H1 (cell line): ENCODE results near the gene SLC12A6. TPM values are rescaled to one million over a fixed set of nuclear protein-coding genes. Genes with fewer than 3 reads are reported as not detected.

Experiments used
- BRCA1 ChIP-seq: IDR thresholded peaks from 2 replicates; pipeline ENCODE4 v1.6.1; 2012; ENCODE audit warnings: low read depth, low read length, improper control_type of control experiment
- CTCF ChIP-seq, 3 experiments: IDR thresholded peaks; 1 replicate in 2 of 3; 2 replicates in 1 of 3; pipeline versions ENCODE4 v1.5.1 to v1.6.1; 2011; ENCODE audit warnings: low read length in 3 of 3, mild to moderate bottlenecking in 3 of 3, inconsistent platforms in 2 of 3, low read depth in 1 of 3, moderate library complexity in 1 of 3; ENCODE audit not compliant: insufficient read depth in 1 of 3; ENCODE audit errors: control extremely low read depth in 1 of 3
- EGR1 ChIP-seq: IDR thresholded peaks from 2 replicates; pipeline ENCODE4 v1.6.1; 2011; ENCODE audit warnings: low read depth, low read length, borderline replicate concordance
- EP300 ChIP-seq, 2 experiments: IDR thresholded peaks; 1 replicate in 1 of 2; 2 replicates in 1 of 2; pipeline ENCODE4 v1.6.1; 2011 to 2012; ENCODE audit warnings: low read depth in 2 of 2, low read length in 2 of 2, mild to moderate bottlenecking in 2 of 2, borderline replicate concordance in 1 of 2, inconsistent platforms in 1 of 2, moderate library complexity in 1 of 2
- FOSL1 ChIP-seq: IDR thresholded peaks from 2 replicates; pipeline ENCODE4 v1.6.1; 2011; ENCODE audit warnings: mild to moderate bottlenecking, low read depth, low read length, moderate library complexity; ENCODE audit not compliant: insufficient read depth
- HDAC2 ChIP-seq, 2 experiments: fragments of 300-600 bp in 1 of 2; sonication (generic) in 1 of 2; IDR thresholded peaks; 2 replicates each; pipeline ENCODE4 v1.6.1; 2011 to 2012; ENCODE audit warnings: low read depth in 2 of 2, low read length in 2 of 2, mild to moderate bottlenecking in 2 of 2, moderate library complexity in 2 of 2, borderline replicate concordance in 1 of 2, inconsistent platforms in 1 of 2
- KDM4A ChIP-seq: IDR thresholded peaks from one replicate; pipeline ENCODE4 v1.7.1; 2012; ENCODE audit warnings: low read depth, mild to moderate bottlenecking, moderate library complexity, low read length, inconsistent platforms; ENCODE audit not compliant: severe bottlenecking
- MAFK ChIP-seq: IDR thresholded peaks from 2 replicates; pipeline ENCODE4 v1.6.1; 2012; ENCODE audit warnings: low read depth, mild to moderate bottlenecking, improper control_type of control experiment, low read length
- MAX ChIP-seq: IDR thresholded peaks from 2 replicates; pipeline ENCODE4 v1.6.1; 2012; ENCODE audit warnings: inconsistent platforms
- PHF8 ChIP-seq: fragments of 200-600 bp; sonication (generic); conservative IDR thresholded peaks from 2 replicates; pipeline ENCODE4 v1.7.1; 2012; ENCODE audit warnings: low read depth, mild to moderate bottlenecking, inconsistent platforms, low read length, moderate library complexity
- POLR2A ChIP-seq, 2 experiments: IDR thresholded peaks; 1 replicate in 1 of 2; 2 replicates in 1 of 2; pipeline ENCODE4 v1.6.1; 2011; ENCODE audit warnings: low read depth in 2 of 2, low read length in 2 of 2, mild to moderate bottlenecking in 2 of 2; ENCODE audit errors: control extremely low read depth in 1 of 2
- POU5F1 ChIP-seq: IDR thresholded peaks from 2 replicates; pipeline ENCODE4 v1.6.1; 2011; ENCODE audit warnings: low read depth, mild to moderate bottlenecking, low read length, moderate library complexity
- RBBP5 ChIP-seq: IDR thresholded peaks from 2 replicates; pipeline ENCODE4 v1.7.1; 2012; ENCODE audit warnings: low read depth, mild to moderate bottlenecking, inconsistent platforms, low read length, moderate library complexity, borderline replicate concordance
- SAP30 ChIP-seq: fragments of 300-600 bp; sonication (generic); IDR thresholded peaks from 2 replicates; pipeline ENCODE4 v1.7.1; 2012; ENCODE audit warnings: low read length, moderate library complexity, mild to moderate bottlenecking, inconsistent platforms; ENCODE audit not compliant: insufficient read depth, insufficient replicate concordance
- SIN3A ChIP-seq, 2 experiments: IDR thresholded peaks in 1 of 2; conservative IDR thresholded peaks in 1 of 2; 2 replicates each; pipeline ENCODE4 v1.6.1; 2011 to 2012; ENCODE audit warnings: low read length in 2 of 2, improper control_type of control experiment in 1 of 2, low read depth in 1 of 2, mild to moderate bottlenecking in 1 of 2
- SIRT6 ChIP-seq: IDR thresholded peaks from one replicate; pipeline ENCODE4 v1.7.1; 2012; ENCODE audit warnings: low read length, inconsistent platforms
- SP4 ChIP-seq: IDR thresholded peaks from 2 replicates; pipeline ENCODE4 v1.6.1; 2012; ENCODE audit warnings: low read length, inconsistent platforms
- SRF ChIP-seq: IDR thresholded peaks from 2 replicates; pipeline ENCODE4 v1.6.1; 2011; ENCODE audit warnings: mild to moderate bottlenecking, low read depth, low read length, moderate library complexity
- SUZ12 ChIP-seq: fragments of 200-600 bp; sonication (generic); IDR thresholded peaks from 2 replicates; pipeline ENCODE4 v1.6.1; 2012; ENCODE audit warnings: mild to moderate bottlenecking, inconsistent platforms, low read length, moderate library complexity, mixed read lengths
- TAF1 ChIP-seq: IDR thresholded peaks from 2 replicates; pipeline ENCODE4 v1.6.1; 2011; ENCODE audit warnings: mild to moderate bottlenecking, low read depth, low read length
- polyA plus RNA-seq, 7 experiments: library from polyadenylated mRNA; depleted of rRNA in 3 of 7; stranded (reverse) in 5 of 7; unstranded in 2 of 7; fragments of >200 nt in 5 of 7; fragments of 200-250 nt in 2 of 7; gene quantifications; 1 replicate in 5 of 7; 2 replicates in 1 of 7; 4 replicates in 1 of 7; pipeline versions ENCODE4 v1.2.1 to v1.2.3, GENCODE V29; 2011 to 2013; ENCODE audit warnings: missing spikeins in 2 of 7, mixed read lengths in 2 of 7
- total RNA-seq: library from RNA; stranded (reverse); fragmentation: NEBNext Ultra II Directional; extraction: Animal tissue kit (Norgen Biotek cat#: 25700); gene quantifications from 2 replicates; pipeline ENCODE4 v1.2.1, GENCODE V29; 2021

The SLC12A6 gene
- total and polyA plus RNA-seq, 2 of the 8 experiments (the other 6 are each of a cell fraction or from before 2014, with no cell fraction given): 9.2 to 11.1 TPM

- TF ChIP-seq TAF1 (peak; percentile 92), SIN3A (conservative IDR thresholded peaks at IDR 0.05 in 1 of 2, IDR thresholded peaks at IDR 0.05 in 1 of 2; ENCODE audit: low read depth in 1 of 2, low read length in 2 of 2) (peak in 1 of 2 experiments; percentile 24; a peak in 2 of 4 replicates), MAX (peak; percentile 81), EP300 (IDR thresholded peaks at IDR 0.05; ENCODE audit: borderline replicate concordance in 1 of 2, low read depth in 2 of 2, low read length in 2 of 2) (0 out of 3 replicates have a peak, but pooled peaks of 1 of the 2 experiments have one; percentile 26), EGR1 (peak; percentile 47; the same call in 1 of the 2 replicates), POU5F1 (no peak), BRCA1 (no peak), SUZ12 (no peak), FOSL1 (no peak), PHF8 (peak; percentile 90), RBBP5 (no peak), POLR2A (IDR thresholded peaks at IDR 0.05; ENCODE audit: control extremely low read depth in 1 of 2, low read depth in 2 of 2, low read length in 2 of 2) (peak; percentile 82 to 93), SAP30 (no peak), SRF (no peak), SP4 (no peak), CTCF (IDR thresholded peaks at IDR 0.05; ENCODE audit: control extremely low read depth in 1 of 3, insufficient read depth in 1 of 3, low read depth in 1 of 3, low read length in 3 of 3) (peak; percentile 71 to 87 (median 72)), MAFK (no peak), HDAC2 (IDR thresholded peaks at IDR 0.05; ENCODE audit: borderline replicate concordance in 1 of 2, low read depth in 2 of 2, low read length in 2 of 2) (no peak), KDM4A (peak; percentile 82), SIRT6 (no peak)
Observed at GRCh38 chr15:34367101-34368081, 29.8 kb upstream of the SLC12A6 start, which contains the start of gene LPCAT4 (continued).
